ENCODE measurements around the gene EEF1A2.

DNA sequence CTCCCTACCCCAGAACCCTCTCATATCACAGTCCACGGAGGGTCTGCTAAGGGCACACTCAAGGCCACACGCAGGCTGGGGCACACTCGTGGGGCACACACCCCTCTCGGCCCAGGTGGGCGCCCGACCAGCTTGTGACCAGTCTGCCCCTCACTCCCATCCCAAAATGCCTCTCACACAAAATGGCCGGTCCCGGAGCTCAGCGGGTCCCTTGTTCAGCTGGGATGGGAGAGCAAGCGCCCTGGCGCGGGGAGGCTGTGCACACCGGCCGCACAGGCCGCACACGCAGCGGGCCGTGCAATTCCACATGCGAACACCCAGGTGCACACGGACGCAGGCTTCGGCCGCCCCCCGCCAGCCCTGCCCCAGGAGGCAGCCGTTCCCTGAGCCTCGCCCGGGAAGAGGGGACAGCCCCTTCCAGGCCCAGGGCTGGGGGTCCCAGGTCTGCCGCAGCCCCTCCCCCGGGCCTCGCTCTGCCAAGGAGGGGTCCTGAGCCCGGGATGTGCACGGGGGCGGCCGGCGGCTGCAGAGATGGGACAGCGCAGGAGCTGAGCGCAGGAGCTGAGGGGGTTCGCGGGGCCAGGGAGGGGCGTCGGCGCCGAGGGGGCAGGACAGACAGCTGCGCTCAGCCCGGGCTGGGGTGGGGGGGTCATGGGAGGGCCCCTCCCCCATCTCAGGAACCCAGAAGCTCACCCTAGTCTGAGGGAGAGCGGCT, 27.7 kb downstream of the EEF1A2 start:
- TF ChIP-seq TAF1 (IDR thresholded peaks at IDR 0.05; ENCODE audit: low read depth) (no peak), FOXM1 (IDR thresholded peaks at IDR 0.05; ENCODE audit: borderline replicate concordance, low read depth) (no peak), CEBPB (IDR thresholded peaks at IDR 0.05) (no peak), RAD21 (IDR thresholded peaks at IDR 0.05; ENCODE audit: low read depth) (no peak), ZBTB7A (IDR thresholded peaks at IDR 0.05; ENCODE audit: low read depth) (no peak; the same call in 1 of the 2 replicates), YY1 (IDR thresholded peaks at IDR 0.05; ENCODE audit: low read depth) (no peak), EGR1 (IDR thresholded peaks at IDR 0.05) (no peak), NFIC (IDR thresholded peaks at IDR 0.05) (no peak), CREB1 (IDR thresholded peaks at IDR 0.05; ENCODE audit: low read depth) (no peak), EP300 (IDR thresholded peaks at IDR 0.05; ENCODE audit: borderline replicate concordance) (no peak)
- TF ChIP-seq, protein P1, sequence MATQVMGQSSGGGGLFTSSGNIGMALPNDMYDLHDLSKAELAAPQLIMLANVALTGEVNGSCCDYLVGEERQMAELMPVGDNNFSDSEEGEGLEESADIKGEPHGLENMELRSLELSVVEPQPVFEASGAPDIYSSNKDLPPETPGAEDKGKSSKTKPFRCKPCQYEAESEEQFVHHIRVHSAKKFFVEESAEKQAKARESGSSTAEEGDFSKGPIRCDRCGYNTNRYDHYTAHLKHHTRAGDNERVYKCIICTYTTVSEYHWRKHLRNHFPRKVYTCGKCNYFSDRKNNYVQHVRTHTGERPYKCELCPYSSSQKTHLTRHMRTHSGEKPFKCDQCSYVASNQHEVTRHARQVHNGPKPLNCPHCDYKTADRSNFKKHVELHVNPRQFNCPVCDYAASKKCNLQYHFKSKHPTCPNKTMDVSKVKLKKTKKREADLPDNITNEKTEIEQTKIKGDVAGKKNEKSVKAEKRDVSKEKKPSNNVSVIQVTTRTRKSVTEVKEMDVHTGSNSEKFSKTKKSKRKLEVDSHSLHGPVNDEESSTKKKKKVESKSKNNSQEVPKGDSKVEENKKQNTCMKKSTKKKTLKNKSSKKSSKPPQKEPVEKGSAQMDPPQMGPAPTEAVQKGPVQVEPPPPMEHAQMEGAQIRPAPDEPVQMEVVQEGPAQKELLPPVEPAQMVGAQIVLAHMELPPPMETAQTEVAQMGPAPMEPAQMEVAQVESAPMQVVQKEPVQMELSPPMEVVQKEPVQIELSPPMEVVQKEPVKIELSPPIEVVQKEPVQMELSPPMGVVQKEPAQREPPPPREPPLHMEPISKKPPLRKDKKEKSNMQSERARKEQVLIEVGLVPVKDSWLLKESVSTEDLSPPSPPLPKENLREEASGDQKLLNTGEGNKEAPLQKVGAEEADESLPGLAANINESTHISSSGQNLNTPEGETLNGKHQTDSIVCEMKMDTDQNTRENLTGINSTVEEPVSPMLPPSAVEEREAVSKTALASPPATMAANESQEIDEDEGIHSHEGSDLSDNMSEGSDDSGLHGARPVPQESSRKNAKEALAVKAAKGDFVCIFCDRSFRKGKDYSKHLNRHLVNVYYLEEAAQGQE (IDR thresholded peaks at IDR 0.05; ENCODE audit: low read depth), result no peak
- TF ChIP-seq, protein P2, sequence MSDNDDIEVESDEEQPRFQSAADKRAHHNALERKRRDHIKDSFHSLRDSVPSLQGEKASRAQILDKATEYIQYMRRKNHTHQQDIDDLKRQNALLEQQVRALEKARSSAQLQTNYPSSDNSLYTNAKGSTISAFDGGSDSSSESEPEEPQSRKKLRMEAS (IDR thresholded peaks at IDR 0.05), result no peak
